ENCODE results near the gene EIF5.

The EIF5 gene

DNA sequence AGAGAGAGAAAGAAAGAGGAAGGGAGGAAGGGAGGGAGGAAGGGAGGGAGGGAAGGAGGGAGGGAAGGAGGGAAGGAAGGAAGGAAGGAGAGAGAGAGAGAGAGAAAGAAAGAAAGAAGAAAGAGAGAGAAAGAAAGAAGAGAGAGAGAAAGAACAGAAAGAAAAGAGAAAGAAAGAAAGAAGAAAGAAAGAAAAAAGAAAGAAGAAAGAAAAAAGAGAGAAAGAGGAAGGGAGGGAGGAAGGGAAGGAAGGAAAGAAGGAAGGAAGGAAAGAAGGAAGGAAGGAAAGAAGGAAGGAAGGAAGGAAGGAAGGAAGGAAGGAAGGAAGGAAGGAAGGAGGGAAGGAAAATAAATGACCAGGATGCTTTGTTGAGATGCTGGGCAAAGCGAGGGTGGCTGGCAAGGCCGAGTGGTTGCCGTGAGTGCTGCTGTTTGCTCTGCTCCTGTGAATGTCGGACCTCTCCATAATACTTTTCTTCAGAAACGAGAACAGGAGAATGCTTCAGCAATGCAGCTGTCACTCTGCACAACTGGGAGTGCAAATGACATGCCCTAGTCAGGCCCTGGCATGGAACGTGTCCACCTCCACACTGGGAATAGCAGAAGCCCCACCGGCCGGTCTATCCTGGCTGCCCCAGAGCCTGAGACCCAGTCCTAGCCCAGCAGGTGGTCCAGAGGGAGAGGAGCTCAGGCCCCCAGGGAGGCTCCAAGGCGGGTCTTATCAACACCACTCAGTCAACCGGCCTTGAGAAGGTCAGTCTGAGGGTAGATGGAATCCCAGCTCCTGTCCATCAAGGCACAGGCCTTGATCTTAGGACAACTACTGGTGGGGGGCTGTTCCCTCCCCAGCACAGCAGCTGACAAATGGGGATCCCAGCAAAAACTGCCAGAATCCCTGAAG is 25.1 kb upstream of the EIF5 start:
- no peak for DNase-seq

DNA sequence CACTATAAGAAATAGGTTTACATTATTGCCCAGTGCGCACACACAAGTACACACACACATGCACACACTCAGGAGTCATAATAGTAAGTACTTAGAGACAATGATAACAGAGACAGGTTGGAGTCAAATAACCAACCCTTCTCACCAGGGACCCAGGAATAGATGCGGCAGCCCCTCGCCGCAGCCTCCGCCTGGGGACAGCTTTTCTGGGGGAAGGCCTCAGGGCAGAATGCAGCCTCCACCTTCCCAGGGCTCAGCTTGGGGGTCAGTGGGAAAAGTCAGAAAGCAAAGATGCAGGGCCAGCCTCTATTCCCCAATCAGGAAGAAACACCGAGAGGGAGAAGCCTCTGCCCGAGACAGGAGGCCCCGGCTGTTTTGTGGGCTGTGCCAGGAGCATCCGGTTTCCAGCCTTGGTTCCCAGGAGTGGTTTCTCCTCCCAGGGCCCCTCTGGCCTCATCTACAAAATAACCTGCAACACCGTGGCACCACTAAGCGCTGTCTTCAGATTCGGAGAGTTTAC is 23.4 kb upstream of the EIF5 start:
- no peak for DNase-seq

DNA sequence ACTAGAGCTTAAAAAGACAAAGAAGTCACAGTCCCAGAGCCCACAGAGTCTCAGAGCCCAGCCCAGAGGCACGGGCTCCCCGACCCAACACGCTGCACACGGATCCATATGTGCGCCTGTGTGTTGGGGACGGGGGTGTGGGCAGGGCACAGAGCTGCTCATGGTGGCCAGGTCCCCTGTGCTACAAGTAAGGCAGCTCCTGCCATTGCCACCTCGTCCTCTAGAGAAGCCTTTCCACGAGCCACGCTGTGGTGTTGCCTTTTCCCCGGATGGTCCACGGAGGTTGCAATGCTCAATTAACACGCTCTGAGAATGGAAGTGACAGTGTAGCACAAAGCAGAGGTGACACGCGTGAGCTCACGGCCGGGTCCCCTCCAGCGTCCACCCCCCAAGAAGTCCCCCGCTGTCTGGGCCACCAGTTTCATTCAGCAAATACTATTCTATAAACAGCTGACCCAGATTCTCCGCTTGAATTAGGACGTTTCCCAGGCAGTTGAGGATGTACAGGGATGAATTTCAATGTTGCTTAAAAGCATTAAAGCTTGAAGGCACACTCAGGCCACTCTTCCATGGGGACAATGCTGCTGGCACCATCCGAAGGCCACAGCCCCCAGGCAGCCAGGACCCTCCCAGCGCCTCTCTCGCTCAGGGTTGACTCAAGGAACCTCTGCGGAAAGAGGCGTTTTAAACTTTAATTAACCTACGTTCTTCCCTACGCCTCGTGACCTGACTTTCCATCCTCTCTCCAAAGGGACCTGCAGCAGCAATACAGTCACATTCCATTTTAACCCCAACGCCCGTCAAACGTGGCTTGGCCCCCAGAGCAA is 22.7 kb upstream of the EIF5 start:
- DNase-seq, result peak in 13 of 56 donors; percentile 12 to 71 (median 35)

DNA sequence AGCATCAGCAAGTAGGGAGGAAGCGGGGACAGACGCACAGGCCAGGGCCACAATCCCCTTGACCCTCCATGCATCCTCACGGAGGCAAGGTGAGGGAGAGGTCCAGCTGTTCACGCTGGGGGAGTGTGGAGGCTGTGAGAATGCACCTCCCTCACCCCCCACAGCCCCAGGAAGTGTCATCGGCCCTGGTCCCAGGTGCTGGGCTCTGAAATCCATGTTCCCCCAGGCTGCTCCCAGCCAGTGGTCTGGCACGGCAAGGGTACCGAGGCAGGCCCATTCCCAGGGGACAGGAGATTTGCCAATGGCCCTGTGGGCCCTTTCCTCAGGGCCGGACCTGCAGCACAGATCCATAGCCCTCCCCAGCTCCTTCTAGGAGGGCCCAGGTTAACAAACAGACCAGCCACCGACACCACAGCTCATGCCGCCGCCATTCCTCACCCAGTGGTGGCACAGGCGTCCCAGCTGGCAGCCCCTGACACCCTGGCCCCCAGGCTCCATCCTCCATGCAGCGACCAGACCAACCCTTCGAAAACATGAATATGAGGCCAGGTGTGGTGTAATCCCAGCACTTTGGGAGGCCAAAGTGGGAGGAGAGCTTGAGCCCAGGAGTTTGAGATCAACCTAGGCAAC is 21.9 kb upstream of the EIF5 start:
- no peak for DNase-seq

DNA sequence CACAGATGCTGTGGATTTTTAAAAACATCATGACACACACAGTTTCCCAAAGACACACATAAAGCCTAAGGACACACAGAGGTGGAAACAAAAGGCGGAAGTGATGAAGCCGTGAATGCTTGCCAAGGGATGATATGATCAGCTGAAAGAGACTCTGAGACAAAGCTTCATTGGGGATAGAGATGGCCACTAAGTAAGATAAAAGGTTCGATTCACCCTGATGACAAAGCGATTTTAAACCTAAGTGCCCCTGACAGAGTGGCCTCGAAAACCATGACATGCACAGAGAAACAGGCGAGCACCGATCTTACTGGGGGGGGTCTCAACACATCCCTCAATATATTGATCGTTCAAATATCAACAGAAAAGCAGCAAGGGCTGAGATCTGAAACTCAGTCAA is 20.3 kb upstream of the EIF5 start:
- peak in 1 of 56 donors; percentile 25 for DNase-seq

DNA sequence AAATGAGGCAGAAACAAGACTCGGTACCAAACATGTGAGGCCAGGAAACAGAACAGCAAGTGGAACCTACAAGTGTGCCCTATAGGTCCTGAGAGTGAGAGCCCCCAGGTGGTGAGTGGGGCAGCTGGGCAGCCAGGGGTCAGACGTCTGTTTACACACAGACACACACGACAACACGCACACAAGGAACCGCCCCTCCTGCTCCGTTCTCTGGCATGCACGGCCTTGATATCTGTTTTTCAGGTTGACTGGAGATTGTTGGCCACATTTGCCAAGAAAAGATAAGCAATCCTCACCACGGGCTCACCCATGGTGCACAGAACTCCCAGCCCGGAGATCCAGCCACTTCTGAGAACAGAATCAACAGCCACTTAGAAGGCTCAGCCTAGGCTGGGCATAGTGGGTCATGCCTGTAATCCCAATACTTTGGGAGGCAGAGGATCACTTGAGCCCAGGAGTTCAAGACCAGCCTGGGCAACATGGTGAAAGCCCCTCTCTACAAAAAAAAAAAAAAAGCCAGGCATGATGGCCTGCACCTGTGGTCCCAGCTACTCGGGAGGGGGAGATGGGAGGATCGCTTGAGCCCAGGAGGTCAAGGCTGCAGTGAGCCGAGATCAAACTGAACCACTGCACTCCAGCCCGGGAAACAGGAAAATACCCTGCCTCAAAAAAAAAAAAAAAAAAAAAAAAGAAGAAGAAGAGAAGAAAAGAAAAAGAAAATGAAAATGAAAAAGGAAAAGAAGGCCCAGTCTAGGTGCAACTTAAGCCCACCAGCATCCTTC is 19.4 kb upstream of the EIF5 start:
- no peak for DNase-seq

DNA sequence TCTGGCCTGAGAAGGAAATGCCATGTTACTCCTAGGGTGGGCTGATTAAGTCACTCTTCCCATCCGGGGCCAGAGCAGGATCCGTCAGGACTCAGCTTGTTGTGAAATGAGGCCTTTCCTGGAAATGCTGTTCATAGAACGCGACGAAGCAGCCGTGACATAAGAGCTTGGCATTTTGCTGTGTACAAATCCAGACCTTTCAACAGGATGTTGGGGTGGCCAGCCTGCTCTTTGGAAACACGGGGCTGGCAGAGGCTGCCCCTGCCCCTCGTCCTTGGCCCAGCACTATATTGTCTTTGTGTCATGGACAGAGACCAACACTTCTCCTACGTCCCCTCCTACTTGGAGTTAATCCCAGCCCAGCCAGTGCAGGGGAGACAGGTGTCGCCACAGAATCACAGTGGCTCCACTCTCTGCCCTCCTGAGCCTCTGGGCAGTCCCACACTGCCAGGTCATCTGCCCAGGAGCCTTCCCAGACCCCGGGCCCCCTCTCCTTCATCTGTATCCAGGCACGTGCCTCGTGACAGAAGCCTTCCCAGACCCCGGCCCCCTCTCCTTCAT is 18.6 kb upstream of the EIF5 start:
- DNase-seq, result no peak

DNA sequence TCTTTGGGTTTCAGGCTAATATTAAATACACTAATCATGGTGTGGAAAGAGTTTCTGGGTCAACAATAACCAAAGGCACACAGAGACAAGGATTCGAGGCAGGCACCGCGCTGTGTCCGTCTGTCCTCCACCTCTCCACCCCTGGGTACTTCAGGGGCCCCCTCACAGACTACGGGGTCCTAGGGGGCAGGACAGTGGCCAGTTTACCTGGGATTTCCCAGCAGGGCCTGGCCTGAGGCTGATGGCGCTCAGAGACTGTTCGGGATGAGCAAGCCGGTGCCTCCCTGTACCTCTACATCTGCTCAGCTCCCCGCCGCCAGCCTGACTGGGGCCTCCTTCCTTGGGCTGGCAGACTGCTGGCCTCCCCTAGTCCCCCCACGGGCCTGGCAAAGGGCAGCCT is 18.1 kb upstream of the EIF5 start:
- DNase-seq, result no peak

DNA sequence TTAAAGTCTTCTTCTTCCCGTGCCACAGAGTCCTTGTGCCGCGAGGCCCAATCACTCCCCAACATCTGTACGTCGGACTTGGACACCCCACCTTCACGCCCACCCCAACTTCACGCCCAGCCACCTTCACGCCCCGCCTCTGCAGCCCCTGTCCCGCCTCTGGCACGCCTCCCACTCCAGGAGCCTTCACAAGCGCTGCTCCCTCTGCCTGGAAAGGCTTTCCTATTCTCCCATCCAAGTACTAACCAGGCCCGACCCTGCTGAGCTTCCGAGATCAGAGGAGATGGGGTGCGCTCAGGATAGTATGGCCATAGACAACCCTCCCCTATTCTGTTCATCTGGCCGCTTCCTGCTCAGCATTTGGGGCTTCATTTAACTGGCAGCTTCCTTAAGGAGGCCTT is 17.3 kb upstream of the EIF5 start:
- no peak for DNase-seq

DNA sequence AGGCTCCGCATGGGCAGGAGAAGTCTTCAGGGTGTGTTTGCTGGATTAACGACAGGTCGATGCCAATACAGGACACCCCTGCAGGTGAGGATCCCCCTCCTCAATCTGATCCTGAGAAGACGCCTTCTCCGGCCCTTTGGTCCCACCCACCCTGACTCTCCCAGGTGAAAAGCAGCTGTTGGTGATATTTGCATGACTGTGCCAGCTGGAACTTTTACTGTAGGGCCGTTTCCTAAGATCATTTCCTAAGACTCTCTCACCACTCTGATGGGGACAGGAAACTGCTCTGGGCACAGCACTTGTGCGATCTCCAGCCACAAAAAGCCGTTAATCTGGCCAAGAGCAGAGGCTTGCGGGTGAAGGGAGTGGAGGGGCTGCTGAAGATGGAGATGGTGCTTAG is 16.8 kb upstream of the EIF5 start:
- DNase-seq, result no peak

DNA sequence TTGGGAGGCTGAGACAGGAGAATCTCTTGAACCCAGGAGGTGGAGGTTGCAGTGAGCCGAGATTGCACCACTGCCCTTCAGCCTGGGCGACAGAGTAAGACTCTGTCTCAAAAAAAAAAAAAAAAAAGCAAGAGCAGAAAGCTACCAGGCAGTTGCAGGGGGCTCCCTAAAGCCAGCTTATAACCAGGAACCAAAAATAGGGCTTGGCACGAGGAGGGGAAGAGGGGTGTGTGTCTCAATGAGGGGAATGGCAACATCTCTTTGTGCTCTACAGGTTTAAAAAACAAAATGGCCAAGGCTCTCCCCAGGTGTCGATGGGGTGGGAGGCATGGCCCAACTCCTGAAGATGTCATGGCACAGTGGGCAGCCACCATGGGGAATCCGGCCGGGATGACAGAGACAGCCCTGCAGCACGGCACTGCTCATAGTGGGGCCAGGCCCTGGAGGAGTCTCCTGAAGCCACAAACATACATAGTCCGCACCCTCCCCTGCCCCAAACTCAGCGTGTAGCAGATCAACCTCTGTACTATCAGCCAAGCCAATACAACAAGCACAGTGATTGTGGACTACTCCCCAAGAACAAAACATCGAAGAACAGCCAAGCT is 16.0 kb upstream of the EIF5 start:
- no peak for DNase-seq

DNA sequence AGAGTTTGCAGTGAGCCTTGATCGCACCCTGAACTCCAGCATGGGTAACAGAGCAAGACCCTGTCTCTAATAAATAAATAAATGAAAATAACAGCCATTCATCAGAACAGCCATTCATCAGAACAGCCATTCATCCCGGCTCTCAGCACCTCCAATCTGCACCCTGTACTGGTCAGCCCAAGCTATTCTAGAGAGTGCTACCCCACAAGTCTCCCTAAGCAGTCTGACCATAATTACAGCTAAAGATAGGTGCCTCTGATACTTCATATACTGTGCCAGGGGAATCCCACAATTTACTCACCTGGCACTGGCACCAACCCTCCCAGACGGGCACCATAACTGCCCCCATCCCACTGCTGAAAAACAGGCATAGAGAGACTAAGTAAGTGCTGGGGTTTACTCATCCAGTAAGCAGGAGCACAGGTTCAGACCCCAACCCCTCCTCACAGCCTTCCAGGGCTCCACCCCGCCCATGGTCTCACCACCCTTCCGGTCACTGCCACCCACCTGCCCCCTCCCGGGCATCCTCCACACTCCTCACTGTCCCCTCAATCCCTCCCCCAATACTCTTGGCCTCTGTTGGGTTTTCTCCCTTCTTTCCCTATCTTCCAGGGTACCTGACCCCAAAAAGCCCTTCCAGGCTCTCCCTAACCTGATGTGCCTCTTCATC is 15.2 kb upstream of the EIF5 start:
- no peak for DNase-seq

DNA sequence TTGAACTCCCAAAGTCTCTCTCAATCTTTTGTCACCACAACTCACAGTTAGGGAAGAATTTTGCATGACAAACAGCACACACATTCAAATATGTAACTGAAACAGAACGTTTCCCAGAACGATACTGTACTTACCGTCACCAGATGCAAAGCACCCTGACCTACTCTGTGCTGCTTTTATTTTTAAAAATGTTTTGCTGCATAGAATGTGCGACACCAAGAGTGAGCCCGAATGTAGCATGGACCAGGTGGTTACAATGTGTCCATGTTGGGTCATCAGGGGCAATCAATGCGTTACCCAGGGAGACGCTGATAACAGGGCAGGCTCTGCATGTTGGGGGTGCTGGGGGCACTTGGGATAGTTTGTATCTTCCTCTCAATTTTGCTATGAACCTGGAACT is 14.6 kb upstream of the EIF5 start:
- DNase-seq, result no peak

DNA sequence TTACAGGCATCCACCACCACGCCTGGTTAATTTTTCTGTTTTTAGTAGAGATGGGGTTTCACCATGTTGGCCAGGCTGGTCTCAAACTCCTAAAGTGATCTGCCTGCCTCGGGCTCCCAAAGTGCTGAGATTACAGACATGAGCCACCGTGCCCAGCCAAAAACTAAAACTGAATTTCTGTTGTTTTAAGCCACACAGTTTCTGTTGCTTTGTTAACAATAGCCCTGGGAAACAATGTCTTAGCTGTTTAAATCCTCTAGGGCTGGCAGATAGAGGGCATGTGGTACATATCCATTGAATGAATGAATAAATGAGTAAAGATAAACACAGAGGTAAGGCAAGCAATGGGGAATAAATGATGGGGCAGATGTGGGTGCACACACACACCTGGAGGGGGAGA is 8.0 kb upstream of the EIF5 start:
- DNase-seq, result peak in 1 of 56 donors; percentile 13

DNA sequence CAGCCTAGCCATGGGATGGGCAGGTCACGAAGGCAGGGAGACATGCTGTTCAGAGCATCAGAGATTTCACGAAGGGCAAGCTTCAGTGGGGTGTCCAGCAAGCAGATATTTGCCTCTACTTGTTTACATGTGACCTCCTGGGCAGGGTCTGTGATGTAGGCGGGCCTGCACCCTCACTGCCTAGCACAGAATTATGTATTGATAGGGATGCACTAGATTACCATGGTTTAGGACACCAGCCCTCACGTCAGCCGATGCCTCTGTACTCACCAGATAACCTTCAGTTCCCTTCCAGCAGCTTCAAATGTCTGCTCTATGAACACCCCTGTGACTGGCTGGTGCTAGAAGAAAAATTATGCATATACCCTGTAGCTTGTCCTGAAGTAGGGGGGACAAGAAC is 5.1 kb upstream of the EIF5 start:
- DNase-seq, result no peak

DNA sequence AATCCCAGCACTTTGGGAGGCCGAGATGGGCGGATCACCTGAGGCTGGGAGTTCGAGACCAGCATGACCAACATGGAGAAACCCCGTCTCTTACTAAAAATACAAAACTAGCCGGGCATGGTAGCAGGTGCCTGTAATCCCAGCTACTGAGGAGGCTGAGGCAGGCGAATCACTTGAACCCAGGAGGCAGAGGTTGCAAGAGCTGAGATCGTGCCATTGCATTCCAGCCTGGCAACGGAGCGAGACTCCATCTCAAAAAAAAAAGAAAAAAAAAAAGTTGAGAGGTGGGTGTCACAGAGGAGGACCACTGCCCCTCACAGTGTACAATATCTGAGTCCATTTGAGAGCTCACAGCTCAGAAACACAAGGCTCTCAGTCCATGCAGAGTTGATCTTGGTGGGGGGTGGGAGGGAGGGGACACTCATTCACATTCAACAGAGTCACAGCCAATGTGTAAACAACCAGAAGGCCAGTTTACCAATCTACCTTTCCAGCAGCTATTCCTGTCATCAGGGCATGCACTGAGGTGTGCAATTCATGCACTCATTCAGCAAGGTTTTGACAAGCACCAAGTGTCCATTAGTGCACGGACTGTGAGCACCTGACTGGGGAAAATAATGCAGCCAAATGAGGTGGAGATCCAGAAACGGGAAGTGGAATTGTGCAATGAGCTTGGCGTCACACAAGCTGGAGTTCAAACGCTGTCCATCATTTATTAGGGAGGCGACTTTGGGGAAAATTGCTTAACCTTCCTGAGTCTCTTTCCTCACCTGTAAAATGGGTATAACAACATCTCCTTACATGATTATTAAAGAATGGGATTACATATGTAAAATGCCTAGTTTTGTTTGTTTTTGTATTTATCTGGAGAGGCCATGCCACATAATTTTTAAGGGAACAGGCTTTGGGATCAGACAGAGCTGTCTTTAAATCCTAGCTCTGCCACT is 4.4 kb upstream of the EIF5 start:
- no peak for DNase-seq

DNA sequence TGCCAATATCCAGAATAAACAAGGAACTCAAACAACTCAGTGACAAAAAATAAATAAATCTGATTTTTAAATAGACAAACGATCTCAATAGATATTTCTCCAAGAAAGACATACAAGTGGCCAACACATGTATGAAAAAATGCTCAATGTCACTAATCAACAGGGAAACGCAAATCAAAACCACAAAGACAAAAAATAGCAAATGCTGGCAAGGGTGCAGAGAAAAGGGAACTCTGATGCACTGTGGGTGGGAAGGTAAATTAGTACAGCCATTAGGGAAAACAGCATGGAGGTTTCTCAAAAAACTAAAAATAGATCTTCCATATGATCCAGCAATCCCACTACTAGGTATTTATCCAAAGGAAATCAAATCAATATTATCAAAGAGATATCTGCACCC is 3.5 kb upstream of the EIF5 start:
- DNase-seq, result no peak

DNA sequence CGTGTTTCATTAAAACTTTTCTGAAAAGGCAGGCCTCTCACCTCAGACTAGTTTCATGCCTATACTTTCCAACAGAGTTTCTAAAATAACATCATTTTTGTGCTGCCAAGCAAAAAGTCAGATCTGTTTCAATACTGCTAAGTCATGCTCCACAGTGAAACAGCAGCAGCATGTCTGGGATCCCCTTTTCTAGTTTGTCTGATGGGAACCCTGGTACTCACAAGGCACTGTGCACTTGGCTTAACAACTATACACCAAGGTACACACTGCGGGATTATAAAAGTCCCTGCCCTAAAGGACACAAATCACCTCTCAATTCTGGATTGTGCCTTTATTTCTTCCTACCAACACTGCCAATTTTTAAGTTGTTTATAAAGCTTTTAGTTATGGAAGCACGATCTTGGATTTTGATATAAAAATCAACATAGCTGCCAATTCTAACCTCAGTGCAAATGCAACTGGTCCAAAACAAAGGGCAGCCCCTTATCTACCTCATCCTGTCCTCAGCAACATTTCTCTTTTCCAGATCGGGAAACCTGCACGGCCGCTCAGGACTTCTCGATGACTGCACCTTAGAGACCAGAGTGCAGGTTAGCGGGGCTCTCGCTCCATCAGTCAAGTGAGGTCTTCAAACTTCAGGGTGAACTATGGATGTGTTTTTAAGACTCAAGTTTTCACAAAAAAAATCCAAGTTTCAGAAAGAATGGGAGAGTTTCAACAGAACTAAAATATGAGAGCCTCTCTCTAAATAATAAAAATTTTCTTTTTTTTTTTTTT is 1.7 kb upstream of the EIF5 start:
- DNase-seq, result no peak
